Activated T-cell treated with anti-CD3 and anti-CD28 coated beads, Interleukin-2, amount 50 U/mL, for 24 hours (primary cell): Measurements from ENCODE around the gene SLC6A19.

Experiments used
- DNase-seq: peaks from one replicate; pipeline ENCODE4 v3.0.0-alpha.2; 2020
- H3K27ac Mint-ChIP-seq: 2 replicates; pipeline ENCODE4 v1.8.0; 2020; ENCODE audit warnings: mild to moderate bottlenecking, mixed read lengths
- H3K27me3 Mint-ChIP-seq: 2 replicates; pipeline ENCODE4 v1.8.0; 2020; ENCODE audit warnings: mixed read lengths
- H3K36me3 Mint-ChIP-seq: 2 replicates; pipeline ENCODE4 v1.8.0; 2020; ENCODE audit warnings: low read depth, mixed read lengths
- H3K4me1 Mint-ChIP-seq: 2 replicates; pipeline ENCODE4 v1.8.0; 2020; ENCODE audit warnings: low read depth, mixed read lengths
- H3K4me3 Mint-ChIP-seq: 2 replicates; pipeline ENCODE4 v1.8.0; 2020; ENCODE audit warnings: mild to moderate bottlenecking, moderate library complexity, mixed read lengths
- H3K9me3 Mint-ChIP-seq: 2 replicates; pipeline ENCODE4 v1.8.0; 2020; ENCODE audit warnings: mixed read lengths

The SLC6A19 gene

DNA sequence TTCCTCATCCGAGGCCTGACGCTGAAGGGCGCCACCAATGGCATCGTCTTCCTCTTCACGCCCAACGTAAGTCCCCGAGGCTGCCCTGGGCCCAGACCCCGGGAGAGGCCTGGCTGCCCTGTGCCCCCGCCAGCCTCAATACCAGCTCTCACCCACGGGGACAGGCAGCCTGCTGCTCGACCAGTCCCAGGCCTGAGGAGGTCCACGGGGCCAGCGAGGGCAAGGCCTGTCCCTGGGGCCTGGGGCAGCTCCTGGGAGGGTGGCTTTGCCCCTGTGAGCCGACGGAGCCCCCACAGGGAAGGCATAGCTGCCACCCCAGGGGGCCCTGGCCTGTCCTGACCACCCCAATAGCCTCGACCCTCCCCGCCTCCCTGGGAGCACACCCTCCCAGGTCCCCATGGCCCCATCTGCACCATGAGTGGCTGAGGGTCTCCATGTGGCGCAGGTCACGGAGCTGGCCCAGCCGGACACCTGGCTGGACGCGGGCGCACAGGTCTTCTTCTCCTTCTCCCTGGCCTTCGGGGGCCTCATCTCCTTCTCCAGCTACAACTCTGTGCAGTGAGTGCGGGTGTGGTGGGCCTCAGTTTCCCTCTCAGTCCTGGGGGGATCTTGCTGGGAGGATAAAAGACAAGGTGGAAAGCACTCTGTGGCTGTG, 12.2 kb downstream of the SLC6A19 start:
- DNase-seq: no peak
- H3K27me3 Mint-ChIP-seq: no peaks in the 10 kb centered on the region
- no peaks in the 10 kb centered on the region for H3K9me3 Mint-ChIP-seq
- no peak overlapping the region for H3K4me3 Mint-ChIP-seq
- no peak overlapping the region for H3K27ac Mint-ChIP-seq
- peaks cover 5% of the 10 kb centered on the region for H3K4me1 Mint-ChIP-seq
- H3K36me3 Mint-ChIP-seq: no peaks in the 10 kb centered on the region

GRCh38 chr5:1214163-1214935, 13.0 kb downstream of the SLC6A19 start:
- Mint-ChIP-seq H3K27me3 (no peaks in the 10 kb centered on the region), H3K27ac (no peak overlapping the region), H3K4me3 (no peak overlapping the region)

DNA sequence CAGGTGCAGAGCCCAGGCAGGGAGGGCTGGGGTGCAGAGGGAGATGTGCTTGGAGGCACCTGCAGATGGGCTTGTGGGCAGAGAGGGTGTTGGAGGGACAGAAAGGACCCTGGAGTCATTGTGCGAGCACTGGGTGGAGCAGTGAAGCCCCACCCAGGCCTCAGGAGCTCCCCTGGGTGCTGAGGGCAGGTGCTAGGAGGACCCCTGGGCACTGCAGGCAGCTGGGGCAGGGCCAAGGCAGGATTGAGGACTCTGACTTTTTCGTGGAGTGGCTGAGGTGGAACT, 13.5 kb downstream of the SLC6A19 start:
- no peak overlapping the region for H3K27ac Mint-ChIP-seq
- no peaks in the 10 kb centered on the region for H3K27me3 Mint-ChIP-seq
- no peaks in the 10 kb centered on the region for H3K36me3 Mint-ChIP-seq
- no peak for DNase-seq
- H3K4me1 Mint-ChIP-seq: peaks cover 5% of the 10 kb centered on the region
- no peak overlapping the region for H3K4me3 Mint-ChIP-seq
- no peaks in the 10 kb centered on the region for H3K9me3 Mint-ChIP-seq

More at GRCh38 chr5:1214163-1214935, 13.0 kb downstream of the SLC6A19 start:
- no peak for DNase-seq
- Mint-ChIP-seq H3K36me3 (no peaks in the 10 kb centered on the region), H3K9me3 (no peaks in the 10 kb centered on the region), H3K4me1 (peaks cover 5% of the 10 kb centered on the region)

- H3K4me1 Mint-ChIP-seq: peaks cover 5% of the 10 kb centered on the region
- no peaks in the 10 kb centered on the region for H3K27me3 Mint-ChIP-seq
- H3K9me3 Mint-ChIP-seq: no peaks in the 10 kb centered on the region
- H3K27ac Mint-ChIP-seq: no peak overlapping the region
- DNase-seq: no peak
- H3K36me3 Mint-ChIP-seq: no peaks in the 10 kb centered on the region
- H3K4me3 Mint-ChIP-seq: no peak overlapping the region
Observed at GRCh38 chr5:1215320-1216096, 14.1 kb downstream of the SLC6A19 start.

DNA sequence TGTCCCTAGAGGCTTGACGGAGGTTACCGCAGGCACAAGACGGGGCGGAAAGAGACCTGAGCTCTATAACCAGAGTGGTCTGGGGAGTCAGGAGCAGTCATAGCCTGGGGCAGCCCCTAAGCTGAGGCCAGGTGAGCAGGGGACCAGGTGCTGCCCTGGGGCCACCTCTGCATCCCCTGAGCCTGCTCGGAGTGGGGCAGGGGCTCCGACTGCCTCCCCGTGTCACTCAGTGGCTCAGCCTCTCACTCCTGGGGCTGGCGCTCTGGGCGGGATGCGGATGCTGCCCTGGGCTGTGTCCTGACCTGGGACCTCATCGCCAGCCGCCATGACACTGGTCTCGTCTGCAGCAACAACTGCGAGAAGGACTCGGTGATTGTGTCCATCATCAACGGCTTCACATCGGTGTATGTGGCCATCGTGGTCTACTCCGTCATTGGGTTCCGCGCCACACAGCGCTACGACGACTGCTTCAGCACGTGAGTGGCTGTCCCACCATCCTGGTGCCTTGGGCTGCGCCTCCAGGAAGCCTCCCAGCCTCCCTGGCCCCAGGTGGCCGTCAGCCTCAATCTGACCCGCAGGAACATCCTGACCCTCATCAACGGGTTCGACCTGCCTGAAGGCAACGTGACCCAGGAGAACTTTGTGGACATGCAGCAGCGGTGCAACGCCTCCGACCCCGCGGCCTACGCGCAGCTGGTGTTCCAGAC, 15.0 kb downstream of the SLC6A19 start:
- no peak for DNase-seq
- no peak overlapping the region for H3K4me3 Mint-ChIP-seq
- H3K9me3 Mint-ChIP-seq: no peaks in the 10 kb centered on the region
- H3K36me3 Mint-ChIP-seq: no peaks in the 10 kb centered on the region
- no peak overlapping the region for H3K27ac Mint-ChIP-seq
- no peaks in the 10 kb centered on the region for H3K27me3 Mint-ChIP-seq
- H3K4me1 Mint-ChIP-seq: peaks cover 5% of the 10 kb centered on the region

DNA sequence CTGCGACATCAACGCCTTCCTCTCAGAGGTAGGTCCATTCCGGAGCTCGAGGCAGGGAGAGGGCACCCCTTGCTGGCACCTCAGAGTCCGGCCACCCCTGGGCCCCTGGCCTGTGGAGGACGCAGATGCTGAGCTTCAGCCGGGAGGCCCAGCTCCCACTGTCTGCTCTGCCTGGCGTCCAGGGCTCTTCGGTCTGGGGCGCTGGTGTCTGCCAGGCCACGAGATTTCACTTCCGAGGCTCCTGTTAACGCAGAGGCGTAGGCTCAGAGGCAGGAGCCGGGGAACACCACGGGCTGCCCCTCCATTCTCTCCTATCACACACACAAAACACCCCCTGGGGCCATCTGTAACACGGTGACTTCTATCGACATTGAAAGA, 15.5 kb downstream of the SLC6A19 start:
- Mint-ChIP-seq H3K27ac (no peak overlapping the region), H3K36me3 (no peaks in the 10 kb centered on the region), H3K9me3 (no peaks in the 10 kb centered on the region), H3K27me3 (no peaks in the 10 kb centered on the region), H3K4me1 (peaks cover 5% of the 10 kb centered on the region), H3K4me3 (no peak overlapping the region)
- DNase-seq: no peak

GRCh38 chr5:1217596-1218206, 16.3 kb downstream of the SLC6A19 start:
- H3K4me1 Mint-ChIP-seq: peaks cover 5% of the 10 kb centered on the region
- no peaks in the 10 kb centered on the region for H3K9me3 Mint-ChIP-seq
- no peak overlapping the region for H3K27ac Mint-ChIP-seq
- no peaks in the 10 kb centered on the region for H3K36me3 Mint-ChIP-seq
- DNase-seq: no peak
- no peak overlapping the region for H3K4me3 Mint-ChIP-seq
- H3K27me3 Mint-ChIP-seq: no peaks in the 10 kb centered on the region

DNA sequence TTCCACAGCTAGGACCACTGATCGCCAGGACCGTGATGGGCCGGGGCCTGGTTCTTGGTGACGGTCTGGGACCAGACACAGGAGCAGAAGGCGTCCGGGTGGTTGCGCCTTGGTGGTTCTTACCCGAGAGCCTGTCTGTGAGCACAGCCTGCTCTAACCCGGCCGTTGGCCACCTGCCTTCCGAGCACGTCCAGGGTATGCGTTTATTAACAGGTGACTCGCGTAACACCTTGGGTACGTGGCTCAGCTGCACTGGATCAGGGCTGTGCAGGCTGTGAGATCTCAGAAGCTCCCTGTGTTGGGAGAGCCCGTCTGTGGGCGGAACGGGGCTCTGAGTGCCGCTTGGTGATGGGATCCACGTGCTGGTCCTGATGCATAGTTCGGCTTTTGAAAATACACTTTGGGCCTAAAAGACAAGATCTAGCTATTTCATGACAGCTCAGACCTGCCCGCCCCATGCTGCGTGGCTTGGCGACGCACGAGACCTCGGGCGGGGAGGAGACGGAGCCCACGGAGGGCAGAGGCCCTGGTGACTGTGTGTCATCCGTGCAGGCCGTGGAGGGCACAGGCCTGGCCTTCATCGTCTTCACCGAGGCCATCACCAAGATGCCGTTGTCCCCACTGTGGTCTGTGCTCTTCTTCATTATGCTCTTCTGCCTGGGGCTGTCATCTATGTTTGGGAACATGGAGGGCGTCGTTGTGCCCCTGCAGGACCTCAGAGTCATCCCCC, 17.1 kb downstream of the SLC6A19 start:
- Mint-ChIP-seq H3K9me3 (no peaks in the 10 kb centered on the region), H3K27me3 (no peaks in the 10 kb centered on the region)

DNA sequence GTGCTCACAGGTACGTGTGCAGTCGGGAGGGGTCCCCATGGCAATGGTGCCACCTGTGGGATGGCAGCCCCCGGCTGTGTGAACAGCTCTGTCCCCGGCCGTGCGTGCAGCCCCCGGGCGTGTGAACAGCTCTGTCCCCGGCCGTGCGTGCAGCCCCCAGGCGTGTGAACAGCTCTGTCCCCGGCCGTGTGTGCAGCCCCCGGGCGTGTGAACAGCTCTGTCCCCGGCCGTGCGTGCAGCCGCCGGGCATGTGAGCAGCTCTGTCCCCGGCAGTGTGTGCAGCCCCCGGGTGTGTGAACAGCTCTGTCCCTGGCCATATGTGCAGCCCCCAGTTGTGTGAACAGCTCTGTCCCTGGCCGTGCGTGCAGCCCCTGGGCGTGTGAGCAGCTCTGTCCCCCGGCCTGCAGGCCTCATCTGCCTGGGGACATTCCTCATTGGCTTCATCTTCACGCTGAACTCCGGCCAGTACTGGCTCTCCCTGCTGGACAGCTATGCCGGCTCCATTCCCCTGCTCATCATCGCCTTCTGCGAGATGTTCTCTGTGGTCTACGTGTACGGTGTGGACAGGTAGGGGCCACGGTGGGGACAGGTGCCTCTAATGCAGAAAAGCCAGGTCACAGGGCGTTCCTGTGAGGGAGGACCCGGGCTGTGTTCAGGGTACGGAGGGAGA, 17.8 kb downstream of the SLC6A19 start:
- H3K4me3 Mint-ChIP-seq: no peak overlapping the region
- DNase-seq: no peak
- H3K27ac Mint-ChIP-seq: no peak overlapping the region
- H3K4me1 Mint-ChIP-seq: peaks cover 5% of the 10 kb centered on the region
- H3K9me3 Mint-ChIP-seq: no peaks in the 10 kb centered on the region
- H3K36me3 Mint-ChIP-seq: no peaks in the 10 kb centered on the region
- H3K27me3 Mint-ChIP-seq: no peaks in the 10 kb centered on the region

More for the DNA sequence above, 17.1 kb downstream of the SLC6A19 start:
- Mint-ChIP-seq H3K4me1 (peaks cover 5% of the 10 kb centered on the region), H3K36me3 (no peaks in the 10 kb centered on the region), H3K27ac (no peak overlapping the region), H3K4me3 (no peak overlapping the region)
- no peak for DNase-seq

GRCh38 chr5:1219768-1220100, 18.3 kb downstream of the SLC6A19 start:
- no peak for DNase-seq

DNA sequence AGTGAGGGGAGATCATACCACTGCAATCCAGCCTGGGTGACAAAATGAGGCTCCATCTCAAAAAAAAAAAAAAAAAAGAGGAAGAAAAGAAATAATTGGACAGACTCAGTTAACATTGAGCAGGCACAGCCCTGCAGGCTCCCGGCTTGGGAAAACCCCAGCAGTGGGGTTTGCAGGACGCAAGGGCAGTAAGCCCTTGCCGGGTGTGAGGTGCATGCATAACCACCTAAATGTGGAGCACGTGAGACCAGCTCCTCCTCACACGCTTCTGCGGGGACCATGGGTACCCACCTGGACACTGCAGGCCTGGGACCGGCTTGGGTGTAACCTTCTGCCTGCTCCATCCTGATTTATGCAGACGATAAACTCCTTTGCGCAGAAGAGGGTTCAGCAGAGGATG, 19.0 kb downstream of the SLC6A19 start:
- H3K9me3 Mint-ChIP-seq: no peaks in the 10 kb centered on the region
- H3K4me1 Mint-ChIP-seq: peaks cover 5% of the 10 kb centered on the region
- no peaks in the 10 kb centered on the region for H3K36me3 Mint-ChIP-seq
- H3K27me3 Mint-ChIP-seq: no peaks in the 10 kb centered on the region
- H3K27ac Mint-ChIP-seq: no peak overlapping the region
- DNase-seq: no peak
- H3K4me3 Mint-ChIP-seq: no peak overlapping the region

More at GRCh38 chr5:1219768-1220100, 18.3 kb downstream of the SLC6A19 start:
- peaks cover 5% of the 10 kb centered on the region for H3K4me1 Mint-ChIP-seq
- H3K9me3 Mint-ChIP-seq: no peaks in the 10 kb centered on the region
- no peak overlapping the region for H3K4me3 Mint-ChIP-seq
- H3K27ac Mint-ChIP-seq: no peak overlapping the region
- no peaks in the 10 kb centered on the region for H3K27me3 Mint-ChIP-seq
- H3K36me3 Mint-ChIP-seq: no peaks in the 10 kb centered on the region

GRCh38 chr5:1220831-1221230, 19.4 kb downstream of the SLC6A19 start:
- H3K4me3 Mint-ChIP-seq: no peak overlapping the region
- H3K4me1 Mint-ChIP-seq: peaks cover 5% of the 10 kb centered on the region
- H3K27me3 Mint-ChIP-seq: no peaks in the 10 kb centered on the region
- no peaks in the 10 kb centered on the region for H3K36me3 Mint-ChIP-seq
- DNase-seq: no peak
- no peaks in the 10 kb centered on the region for H3K9me3 Mint-ChIP-seq
- no peak overlapping the region for H3K27ac Mint-ChIP-seq

DNA sequence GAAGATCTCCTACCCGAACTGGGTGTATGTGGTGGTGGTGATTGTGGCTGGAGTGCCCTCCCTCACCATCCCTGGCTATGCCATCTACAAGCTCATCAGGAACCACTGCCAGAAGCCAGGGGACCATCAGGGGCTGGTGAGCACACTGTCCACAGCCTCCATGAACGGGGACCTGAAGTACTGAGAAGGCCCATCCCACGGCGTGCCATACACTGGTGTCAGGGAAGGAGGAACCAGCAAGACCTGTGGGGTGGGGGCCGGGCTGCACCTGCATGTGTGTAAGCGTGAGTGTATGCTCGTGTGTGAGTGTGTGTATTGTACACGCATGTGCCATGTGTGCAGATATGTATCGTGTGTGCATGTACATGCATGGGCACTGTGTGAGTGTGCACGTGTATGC, 20.3 kb downstream of the SLC6A19 start:
- Mint-ChIP-seq H3K4me3 (no peak overlapping the region), H3K27ac (no peak overlapping the region), H3K36me3 (no peaks in the 10 kb centered on the region), H3K9me3 (no peaks in the 10 kb centered on the region), H3K4me1 (peaks cover 5% of the 10 kb centered on the region), H3K27me3 (no peaks in the 10 kb centered on the region)
- DNase-seq: no peak
